ENCODE data around the gene RBM15. TPM values are rescaled to one million over a fixed set of nuclear protein-coding genes. Genes with fewer than 3 reads are reported as not detected.

RBM15 gene
- total and polyA plus RNA-seq, 2 of the 4 experiments (the other 2 are of a cell fraction): 6.3 to 31.7 TPM

- Histone ChIP-seq H3K36me3 (ENCODE audit: control insufficient read depth, insufficient read depth, low read length) (peaks cover 2% of the 10 kb centered on the region; the same call in 1 of the 2 replicates), H3K18ac (ENCODE audit: low read depth, low read length) (no peak overlapping the region), H4K8ac (ENCODE audit: low read depth in 2 of 2, low read length in 2 of 2) (no peak overlapping the region), H3K9me3 (ENCODE audit: control insufficient read depth, insufficient read depth, low read length) (no peaks in the 10 kb centered on the region), H3K4me3 (ENCODE audit: insufficient read depth, low read depth, low read length) (no peak overlapping the region), H4K20me1 (ENCODE audit: insufficient read depth, low read length) (no peaks in the 10 kb centered on the region; the same call in 1 of the 2 replicates), H3K79me1 (ENCODE audit: low read depth in 1 of 2, low read length in 2 of 2) (peaks cover 19 to 38% of the 10 kb centered on the region in 2 experiments), H2BK15ac (ENCODE audit: low read depth, low read length) (no peak overlapping the region), H3K4me1 (ENCODE audit: control insufficient read depth, insufficient read depth, low read length) (no peaks in the 10 kb centered on the region), H3K56ac (ENCODE audit: extremely low read depth, insufficient read depth, low read length) (no peak overlapping the region), H3K27ac (ENCODE audit: insufficient read depth, low read length) (no peak overlapping the region), H2AK5ac (ENCODE audit: low read depth, low read length) (no peak overlapping the region), H3K23ac (ENCODE audit: low read depth, low read length) (no peak overlapping the region), H4K91ac (ENCODE audit: insufficient read depth, low read depth, low read length) (no peak overlapping the region), H3K4me2 (ENCODE audit: low read depth, low read length) (no peak overlapping the region), H2AFZ (replicated peaks; ENCODE audit: low read length, poor library complexity) (no peak overlapping the region), H3K27me3 (ENCODE audit: control insufficient read depth, insufficient read depth, low read length) (no peaks in the 10 kb centered on the region), H3K9ac (ENCODE audit: low read depth, low read length) (no peak overlapping the region), H4K5ac (ENCODE audit: low read depth, low read length) (no peak overlapping the region), H3K4ac (ENCODE audit: low read depth, low read length) (no peak overlapping the region), H3K9me1 (ENCODE audit: insufficient read depth, low read length) (no peaks in the 10 kb centered on the region), H2BK5ac (ENCODE audit: low read depth, low read length, poor library complexity, severe bottlenecking) (no peak overlapping the region), H2AK9ac (replicated peaks; ENCODE audit: low read depth, low read length, poor library complexity) (no peak overlapping the region), H2BK120ac (ENCODE audit: low read depth, low read length) (no peak overlapping the region), H3K14ac (replicated peaks; ENCODE audit: low read depth, low read length) (no peak overlapping the region), H2BK20ac (ENCODE audit: low read depth, low read length) (no peak overlapping the region)
- ChIA-PET POLR2A (ENCODE audit: unreplicated experiment) (no interaction called here), CTCF (no interaction called here)
- BruUV-seq (replicated peaks): no TSS peak
- DNase-seq (no peak), ATAC-seq (ENCODE audit: low read depth) (no peak)
- dilution Hi-C loops (cut with HindIII; ENCODE audit: low sequenced_read_pairs, unreplicated experiment): no loop called here
- no CpG with 5 or more reads among the region's 1 CpG for WGBS, 2 experiments (ENCODE audit: extremely low coverage in 2 of 2, insufficient read length in 1 of 2)
- in situ Hi-C loops (cut with MboI; ENCODE audit: low sequenced_read_pairs): no loop called here
- intact Hi-C loops (cut with micrococcal nuclease): no loop called here
- no peak for TF ChIP-seq RCOR1 (IDR thresholded peaks at IDR 0.05; ENCODE audit: insufficient replicate concordance, low read length)
These were observed 16.1 kb downstream of the RBM15 start for GRCh38 chr1:110355321-110355720.

Measured in IMR-90 (cell line).